H4 (cell line): ENCODE measurements around the gene MTHFD1L. TPM values are rescaled to one million over a fixed set of nuclear protein-coding genes. Genes with fewer than 3 reads are reported as not detected.
"Not testable (repeated sequence)": the region's sequence is repeated elsewhere in the genome, so short reads cannot be mapped to it uniquely, and the experiment has no call there.

Source experiments
- DNase-seq: peaks from one replicate; pipeline ENCODE4 v3.0.0-alpha.2; 2015; ENCODE audit warnings: low spot score
- total RNA-seq: library from RNA; depleted of rRNA; stranded (reverse); fragments of >200 nt; shearing (Covaris generic); gene quantifications from 2 replicates; pipeline ENCODE4 v1.2.3, GENCODE V29; 2014

The MTHFD1L gene
- total RNA-seq, 1 experiment from 2014 or later = 20.1 TPM

DNA sequence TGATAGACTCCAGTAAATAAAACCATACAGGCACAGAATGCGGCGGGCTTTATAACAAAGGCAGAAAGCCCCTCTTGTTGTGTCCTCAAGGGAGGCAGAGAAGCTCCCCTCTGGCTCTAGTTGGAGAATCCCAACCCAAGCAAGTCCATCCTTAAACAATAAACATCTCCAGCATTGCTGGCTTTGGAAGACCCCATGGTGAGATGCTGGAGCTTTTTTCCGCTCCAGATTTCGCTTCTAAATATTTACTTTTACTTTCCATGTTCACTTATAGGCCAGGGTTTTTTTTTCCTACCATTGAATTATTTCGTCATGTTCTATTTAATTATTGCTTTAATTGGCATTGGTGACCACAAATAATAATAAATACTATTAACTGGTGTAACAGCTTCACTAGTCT is 176.2 kb downstream of the MTHFD1L start:
- no peak for DNase-seq

DNA sequence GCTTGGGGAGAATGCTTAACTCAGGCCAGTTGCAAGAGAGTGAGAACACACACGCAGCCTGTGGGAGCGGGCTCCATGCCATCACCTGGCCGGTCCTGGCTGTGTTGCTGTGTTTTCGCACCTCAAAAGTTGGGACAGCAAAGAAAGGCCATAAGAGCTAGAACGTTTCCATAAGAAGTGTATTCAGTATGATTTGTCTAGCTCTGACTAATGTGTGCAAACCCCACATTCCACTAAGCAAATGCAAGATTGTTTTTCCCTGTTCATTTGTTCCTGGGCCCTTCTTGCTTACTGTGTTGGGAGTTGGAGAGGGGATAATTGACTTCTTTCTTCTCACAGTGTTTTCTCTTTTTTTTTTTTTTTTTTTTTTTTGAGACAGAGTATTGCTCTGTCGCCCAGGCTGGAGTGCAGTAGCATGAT is 177.4 kb downstream of the MTHFD1L start:
- not testable (repeated sequence) for DNase-seq

DNA sequence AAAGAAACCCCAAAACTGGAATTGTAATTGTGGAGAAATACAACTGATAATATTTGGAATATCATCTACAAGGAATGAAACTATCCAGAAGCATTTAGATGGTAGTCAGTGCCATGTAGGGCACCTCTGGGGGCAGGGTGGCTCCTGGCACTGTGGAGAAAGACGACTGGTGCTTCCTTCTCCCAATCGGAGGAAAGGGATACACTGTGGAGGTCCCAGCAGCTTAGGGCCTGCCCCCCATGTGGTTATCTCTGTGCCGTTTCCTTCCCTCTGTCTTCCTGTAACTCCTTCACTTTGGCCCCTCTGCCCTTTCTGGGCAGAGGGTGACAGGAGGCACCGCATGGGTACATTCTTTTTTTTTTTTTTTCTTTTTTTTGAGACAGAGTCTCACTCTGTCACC is 178.4 kb downstream of the MTHFD1L start:
- DNase-seq = no peak

DNA sequence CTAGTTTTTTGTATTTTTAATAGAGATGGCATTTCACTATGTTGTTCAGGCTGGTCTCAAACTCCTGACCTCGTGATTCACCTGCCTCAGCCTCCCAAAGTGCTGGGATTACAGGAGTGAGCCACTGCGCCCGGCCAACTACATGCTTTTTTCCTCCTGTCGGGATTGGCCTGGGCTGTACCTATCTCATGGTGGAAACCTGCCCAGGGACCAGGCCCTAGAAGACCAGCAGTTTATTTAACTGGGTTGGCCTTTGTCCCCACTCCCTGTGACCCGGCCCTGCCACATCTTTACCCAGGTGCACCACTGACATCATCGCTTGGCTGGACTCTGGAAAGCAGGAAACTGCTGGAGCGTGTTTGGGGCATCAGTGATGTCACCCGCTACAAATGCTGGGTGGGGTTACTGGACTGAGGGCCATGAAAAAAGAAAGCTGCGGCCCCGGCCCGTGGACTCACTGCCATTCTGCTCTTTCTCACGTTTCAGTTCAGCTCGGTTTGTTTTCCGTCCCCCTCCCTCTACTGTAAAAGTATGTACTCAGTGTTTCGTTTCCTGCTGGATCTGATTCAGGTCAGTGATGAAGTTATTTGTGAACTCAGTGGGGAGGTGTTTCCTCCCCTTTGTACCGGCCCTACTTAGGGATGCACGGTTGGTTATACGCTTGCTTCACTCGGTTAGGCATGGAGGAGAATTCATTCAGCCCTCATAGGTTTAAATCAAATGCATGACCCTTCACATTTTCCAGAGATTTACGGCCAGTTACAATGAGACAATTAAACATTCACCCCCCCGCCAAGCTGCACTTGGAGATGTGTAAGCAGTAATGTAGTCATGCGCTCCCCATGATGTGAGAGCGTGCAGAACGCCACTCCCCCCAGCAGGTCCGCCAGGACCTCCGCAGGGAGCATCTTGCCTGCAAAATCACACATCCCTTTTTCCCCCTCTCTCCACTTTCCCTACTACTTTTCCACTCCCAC is 179.3 kb downstream of the MTHFD1L start:
- DNase-seq = peak; percentile 71

DNA sequence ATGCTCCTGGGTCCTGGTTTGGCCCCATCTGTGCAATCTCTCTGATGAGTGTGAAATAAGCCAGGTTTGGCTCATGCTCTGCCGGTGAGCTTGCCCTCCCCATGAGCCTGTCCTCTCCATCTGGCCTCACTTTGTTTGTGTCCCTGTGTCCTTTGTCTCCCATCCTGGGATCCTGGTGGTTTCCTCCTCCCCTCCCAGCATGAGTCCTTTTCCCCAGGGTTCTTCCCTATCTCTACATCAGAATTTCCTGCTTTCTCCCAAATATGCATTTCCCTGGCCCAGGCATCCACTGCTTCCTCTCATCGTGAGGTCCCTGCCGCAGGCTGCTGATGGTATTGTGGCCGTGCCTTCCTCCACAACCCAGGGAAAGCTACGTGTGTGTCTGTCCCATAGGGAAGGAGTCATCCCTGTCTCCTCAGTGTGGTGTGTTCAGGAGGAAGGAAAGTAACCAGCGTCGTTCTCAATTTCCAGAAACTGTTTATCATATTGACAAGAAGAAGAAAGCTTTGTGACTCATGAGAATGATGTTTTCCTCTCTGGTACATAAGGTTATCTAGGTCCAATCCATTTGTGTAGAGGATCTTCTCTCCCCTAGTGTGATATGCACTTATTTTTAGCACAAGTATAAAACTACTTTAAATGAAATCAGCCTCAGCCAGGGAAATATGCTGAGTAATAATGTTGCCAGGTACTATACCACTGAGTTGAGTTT is 180.2 kb downstream of the MTHFD1L start:
- DNase-seq = peak; percentile 31

DNA sequence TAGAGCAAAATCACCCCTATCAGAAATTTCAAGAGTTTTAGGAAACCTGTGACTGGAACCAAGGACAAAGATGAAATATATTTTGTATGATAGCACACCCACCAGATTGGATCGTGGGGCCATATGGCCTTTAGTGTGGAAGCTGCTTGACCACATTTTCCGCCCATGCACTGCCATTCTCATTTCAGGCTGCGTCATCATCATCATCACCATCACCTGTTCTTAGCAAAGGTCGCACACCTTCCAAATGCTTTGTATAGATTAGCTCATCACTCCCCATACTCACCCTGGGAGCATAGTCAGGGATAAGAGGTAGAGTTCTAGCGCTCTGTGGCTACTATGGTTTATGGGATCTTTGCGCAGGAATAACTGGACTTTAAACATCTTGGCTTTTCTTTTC is 185.7 kb downstream of the MTHFD1L start:
- no peak for DNase-seq

DNA sequence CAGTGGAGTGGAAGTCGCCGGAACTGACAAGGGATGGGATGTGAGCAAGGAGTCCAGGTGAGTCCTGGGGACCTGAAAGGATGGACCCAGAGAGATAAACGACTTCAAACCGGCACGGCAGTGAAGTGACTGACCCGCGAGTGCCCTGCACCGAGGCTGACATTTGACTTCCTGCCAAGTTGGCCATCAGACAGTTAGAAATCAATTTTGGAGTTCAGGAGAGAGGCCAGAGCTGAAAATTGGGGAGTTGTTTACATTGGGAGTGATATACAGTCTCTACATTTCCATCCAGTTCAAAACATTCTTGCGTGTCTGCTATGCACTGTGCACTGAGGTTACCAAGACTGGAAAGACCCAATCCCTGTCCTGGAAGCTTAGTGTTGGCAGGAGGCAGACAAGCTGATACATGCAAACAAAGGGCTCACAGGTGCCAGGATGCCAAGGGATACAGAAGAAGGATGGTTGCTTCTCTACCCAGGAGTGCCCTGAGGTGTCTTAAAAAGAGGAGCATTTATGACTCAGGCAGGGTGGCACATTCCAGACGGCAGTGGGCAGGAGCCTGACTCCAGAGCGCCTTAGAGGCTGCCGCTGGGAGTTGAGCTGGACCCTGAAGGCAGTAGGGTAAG is 186.6 kb downstream of the MTHFD1L start:
- no peak for DNase-seq

DNA sequence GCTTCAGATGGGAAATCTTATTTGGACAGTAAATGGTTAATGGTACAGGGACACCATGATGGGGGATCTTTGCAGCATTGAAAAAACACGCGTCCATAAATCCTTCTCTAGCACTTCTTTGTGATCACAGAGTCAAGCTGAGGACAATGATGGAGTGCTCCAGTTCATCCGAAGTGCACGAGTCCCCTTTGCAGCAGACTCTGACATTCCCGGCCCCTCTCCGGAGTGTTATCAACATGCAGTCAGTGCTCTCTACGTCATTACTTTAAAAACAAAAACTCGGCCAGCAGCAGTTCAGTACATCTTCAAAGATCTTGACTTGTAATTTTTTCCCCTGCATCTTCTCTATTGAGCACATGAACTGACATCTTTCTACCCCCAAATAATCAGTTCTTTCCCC is 188.8 kb downstream of the MTHFD1L start:
- DNase-seq = no peak

DNA sequence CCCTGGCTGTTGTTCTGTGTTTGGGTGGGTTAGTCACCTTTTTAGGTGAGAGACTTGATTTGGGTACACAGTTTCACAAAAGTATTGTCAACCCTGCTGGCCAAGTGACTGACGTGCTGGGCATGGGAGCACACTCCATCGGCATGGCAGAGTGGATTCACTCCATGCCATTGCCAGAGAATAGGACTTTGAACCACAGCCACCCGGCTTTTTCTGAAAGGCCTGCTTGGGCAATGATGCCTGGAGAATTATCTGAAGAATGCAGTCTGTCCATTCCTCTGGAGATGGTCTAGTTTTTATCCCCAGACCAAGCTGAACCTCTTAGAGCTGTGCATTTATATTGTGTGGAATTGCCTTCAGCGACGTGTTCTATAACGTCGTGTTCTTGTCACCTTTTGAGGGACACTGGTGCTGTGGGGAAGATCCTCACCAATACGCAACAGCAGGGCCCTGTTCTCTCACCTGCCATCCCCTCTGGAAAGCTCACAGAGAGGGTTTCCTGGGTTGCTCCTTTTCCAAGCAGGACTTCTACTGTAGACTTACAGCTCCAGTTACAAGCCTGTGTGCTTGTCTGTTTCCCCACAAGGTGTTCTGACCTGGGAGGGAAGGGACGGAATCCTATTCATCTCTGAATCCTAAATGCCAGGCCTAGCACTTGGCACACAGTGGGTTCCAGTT is 190.9 kb downstream of the MTHFD1L start:
- DNase-seq = no peak

DNA sequence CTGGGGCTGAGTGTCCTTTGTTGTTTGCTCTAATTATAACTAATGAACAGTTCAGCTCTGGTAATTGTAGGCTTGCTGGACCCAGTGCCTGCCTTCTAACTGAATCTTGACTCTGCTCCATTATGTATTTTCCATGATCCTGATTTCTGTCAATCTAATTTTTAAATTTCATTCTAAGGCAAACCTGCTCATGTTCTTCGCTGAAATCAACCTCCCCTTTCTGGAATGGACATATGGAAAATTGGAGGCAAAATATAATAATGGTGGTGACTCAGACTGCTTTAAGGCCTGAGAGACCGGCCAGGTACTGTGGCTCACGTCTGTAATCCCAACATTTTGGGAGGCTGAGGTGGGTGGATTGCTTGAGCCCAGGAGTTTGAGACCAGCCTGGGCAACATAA is 191.6 kb downstream of the MTHFD1L start:
- no peak for DNase-seq

DNA sequence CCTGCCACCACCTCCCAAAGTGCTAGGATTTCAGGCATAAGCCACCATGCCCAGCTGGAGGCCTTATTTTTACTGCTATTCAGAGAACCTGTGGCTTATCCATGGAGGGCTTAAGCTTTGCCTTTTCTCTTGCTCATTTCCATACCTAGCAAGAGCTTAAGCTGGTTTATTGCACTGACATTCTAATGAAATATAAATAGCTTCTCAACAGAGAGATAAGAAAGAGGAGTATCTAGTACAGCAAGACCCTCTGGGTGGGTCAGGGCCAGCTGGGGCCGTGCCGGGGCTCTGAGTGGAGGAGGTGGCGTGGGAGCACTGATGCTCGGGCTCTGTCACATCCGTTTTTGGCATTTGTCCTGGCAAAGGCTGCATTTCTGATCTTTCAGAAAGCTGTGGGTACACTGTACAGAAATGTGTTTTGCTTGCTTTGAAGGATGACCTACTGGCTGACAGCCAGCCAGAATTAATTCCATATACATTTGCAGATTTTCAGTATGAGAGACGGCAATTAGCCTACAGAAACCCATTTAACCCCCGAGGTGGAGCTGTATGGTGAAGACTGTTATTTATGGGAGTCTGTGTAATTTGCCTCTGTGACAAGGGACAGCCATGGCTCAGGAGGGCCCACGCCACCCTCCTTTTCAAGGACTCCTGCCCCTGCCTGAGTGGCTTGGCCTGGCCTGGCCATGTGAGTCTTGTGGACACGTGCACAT is 192.7 kb downstream of the MTHFD1L start:
- DNase-seq = no peak

DNA sequence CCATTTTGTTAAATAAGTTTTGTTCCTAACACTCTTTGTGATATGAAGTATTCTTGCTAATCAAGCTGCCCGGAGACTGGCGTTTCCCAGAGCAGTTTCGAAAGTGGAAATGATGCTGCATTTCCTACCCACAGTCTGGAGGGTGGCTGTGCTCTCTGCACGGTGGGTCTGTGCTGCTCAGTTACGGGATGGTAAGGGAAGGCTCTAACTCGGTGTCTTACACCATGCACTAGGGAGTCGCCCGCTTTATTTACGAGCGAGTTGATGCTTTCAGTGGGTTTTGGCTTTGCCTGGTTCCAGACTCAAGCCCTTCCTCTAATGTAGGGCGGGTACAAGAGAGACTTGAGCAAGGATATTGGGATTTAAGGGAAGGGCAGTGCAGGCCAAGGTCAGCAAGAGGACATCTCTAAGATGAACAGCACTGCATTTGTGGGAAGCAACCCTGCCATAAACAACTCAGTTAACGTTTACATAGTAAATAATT is 194.2 kb downstream of the MTHFD1L start:
- peak; percentile 18 for DNase-seq

DNA sequence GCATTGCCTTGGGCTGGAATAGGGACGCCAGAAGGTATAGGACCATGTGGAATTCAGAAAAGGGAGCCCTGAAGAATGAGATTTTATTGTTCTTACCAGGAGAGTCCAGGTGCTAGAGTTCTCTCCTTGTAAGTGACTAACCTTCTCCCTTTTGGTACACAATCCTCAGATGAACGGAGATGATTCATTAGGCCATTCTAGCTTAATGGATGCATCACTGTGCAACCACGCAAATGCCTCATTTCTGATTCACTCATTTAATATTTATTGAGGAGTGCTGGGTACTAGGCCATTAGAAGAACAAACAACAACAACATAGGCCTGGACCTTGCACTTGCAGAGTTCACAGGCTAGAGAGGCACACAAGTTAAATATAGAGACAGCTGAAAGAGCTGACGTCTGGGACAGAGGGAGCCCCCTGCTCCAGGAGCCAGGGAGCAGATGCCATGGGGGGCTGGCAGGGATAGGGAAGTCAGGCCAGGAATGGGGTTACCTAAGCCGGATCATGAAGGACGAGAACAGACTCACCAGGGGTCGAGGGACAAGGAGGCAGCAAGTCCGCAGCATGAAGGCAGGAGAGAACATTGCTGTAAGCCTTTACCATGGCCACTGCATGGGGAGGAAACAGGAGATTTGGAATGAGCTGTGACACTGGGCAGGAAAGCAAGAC is 194.7 kb downstream of the MTHFD1L start:
- peak; percentile 51 for DNase-seq

DNA sequence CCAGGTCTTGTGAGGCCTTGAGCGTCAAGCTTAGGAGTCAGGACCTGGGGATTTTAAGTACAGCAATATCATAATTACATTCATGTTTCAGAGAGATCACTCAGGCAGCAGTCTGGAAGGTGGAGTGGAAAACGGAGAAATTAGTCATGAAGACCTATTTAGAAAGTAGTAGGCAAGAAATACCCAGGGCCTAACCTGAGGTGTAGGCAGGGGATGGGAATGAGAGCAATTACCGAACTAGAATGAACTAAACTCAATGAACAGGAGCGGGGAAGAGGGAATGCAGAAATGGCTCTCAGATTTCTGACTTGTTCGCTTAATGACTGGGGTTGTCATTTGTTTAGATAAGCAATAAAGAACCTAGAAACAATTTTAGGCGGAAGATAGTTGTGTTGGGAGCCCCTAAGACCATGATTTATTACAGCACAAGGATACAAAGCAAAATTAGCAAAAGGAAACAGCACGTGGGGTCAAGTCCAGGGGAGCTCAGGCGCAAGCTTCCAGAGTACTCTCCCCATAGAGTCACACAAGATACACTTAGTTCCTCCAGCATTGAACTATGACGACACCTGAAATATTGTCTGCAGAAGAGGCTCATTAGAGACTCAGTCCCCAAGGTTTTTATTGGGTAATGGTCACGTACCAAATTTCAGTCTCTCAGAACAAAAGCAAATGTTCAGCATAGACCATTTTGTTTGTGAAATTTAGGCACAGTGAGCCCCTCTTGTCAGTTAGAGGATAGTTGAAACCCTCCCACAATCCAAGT is 195.4 kb downstream of the MTHFD1L start:
- no peak for DNase-seq

DNA sequence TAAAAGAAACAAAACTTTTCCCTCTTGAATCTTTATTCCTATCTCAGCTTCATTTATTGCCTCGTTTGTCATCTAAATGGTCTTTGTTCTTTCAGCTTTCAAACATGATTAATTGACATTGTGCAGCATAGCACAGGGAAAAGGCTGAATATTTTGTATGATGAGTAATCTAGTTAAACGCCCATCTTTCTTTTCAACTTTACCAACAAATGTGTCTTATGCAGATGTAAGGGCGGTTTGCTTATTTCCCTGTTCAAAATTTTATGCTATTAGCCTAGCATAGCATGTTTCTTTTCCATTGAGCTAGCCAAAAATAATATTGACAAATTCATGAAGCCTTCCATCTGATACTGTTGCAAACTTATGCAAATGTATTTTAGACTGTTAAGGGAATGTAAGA is 197.8 kb downstream of the MTHFD1L start:
- DNase-seq = no peak

DNA sequence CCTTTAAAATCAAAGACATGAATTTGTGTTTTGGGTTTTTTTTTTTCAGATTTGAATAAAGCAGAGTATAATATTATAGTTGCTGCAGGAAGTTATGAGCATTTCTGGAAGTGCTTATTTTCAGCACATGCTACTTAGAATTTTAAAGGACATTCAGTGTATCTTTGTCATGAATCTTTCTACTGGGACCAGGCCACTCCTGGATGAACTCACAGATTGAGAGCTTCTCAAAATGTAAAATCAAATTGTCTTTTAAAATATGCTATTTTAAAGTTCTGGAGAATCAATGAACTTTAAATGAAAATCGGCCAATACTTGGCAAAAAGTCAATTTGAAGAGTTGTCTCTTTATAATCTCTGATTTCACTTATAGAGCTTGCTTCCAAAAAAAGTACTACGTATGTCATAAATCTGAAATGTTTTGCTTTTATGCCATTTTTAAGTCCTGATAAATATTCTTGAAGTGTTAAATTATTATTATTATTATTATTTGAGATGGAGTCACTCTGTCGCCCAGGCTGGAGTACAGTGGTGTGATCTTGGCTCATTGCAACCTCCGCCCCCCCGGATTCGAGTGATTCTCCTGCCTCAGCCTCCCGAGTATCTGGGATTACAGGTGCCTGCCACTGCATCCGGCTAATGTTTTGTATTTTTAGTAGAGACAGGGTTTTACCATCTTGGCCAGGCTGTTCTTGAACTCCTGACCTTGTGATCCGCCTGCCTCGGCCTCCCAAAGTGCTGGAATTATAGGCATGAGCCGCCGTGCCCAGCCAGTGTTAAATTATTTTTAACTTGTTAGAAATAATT is 198.5 kb downstream of the MTHFD1L start:
- no peak for DNase-seq

DNA sequence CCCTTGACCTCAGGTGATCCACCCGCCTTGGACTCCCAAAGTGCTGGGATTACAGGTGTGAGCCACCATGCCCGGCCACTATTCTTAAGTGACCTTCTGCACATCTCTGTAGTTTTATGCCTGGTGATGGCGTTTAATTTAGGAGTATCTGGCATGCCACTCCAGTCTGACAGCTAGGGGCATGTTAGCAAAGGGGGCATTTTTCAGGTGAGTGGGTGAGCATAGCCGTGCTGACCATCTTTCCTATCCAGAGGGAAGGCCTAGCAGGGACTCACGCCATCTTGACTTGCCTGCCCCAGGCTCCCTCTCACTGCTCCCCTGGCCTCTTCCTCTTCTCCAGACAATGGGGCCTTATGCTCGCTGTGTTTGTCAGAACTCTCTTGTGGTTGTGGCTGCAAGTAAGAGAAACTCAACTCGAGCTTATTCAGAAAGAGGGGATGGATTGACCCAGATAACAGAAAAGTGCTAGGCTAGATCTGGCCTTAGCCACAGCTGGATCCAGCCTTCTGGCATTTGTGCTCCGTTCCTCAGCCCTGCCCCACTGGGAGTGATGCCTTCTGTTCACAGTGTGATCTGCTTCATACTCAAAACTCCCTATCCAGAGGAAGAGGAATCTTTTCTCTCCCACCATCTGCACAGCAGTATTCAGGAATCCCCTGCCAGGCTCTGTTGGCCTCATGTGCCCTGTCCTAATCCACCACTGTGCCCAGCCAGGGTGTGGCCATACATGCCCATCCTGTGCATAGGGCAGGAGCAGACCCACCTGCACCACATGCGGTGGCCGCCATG is 199.7 kb downstream of the MTHFD1L start:
- no peak for DNase-seq
